NOMO-1 (cell line): ENCODE measurements around the gene PRELID3B.

Experiments used
- DNase-seq, 2 experiments: peaks; one replicate each; lab custom pipeline; 2025; ENCODE audit not compliant: unreplicated experiment in 2 of 2; lab: John Stamatoyannopoulos, UW

PRELID3B gene

DNA sequence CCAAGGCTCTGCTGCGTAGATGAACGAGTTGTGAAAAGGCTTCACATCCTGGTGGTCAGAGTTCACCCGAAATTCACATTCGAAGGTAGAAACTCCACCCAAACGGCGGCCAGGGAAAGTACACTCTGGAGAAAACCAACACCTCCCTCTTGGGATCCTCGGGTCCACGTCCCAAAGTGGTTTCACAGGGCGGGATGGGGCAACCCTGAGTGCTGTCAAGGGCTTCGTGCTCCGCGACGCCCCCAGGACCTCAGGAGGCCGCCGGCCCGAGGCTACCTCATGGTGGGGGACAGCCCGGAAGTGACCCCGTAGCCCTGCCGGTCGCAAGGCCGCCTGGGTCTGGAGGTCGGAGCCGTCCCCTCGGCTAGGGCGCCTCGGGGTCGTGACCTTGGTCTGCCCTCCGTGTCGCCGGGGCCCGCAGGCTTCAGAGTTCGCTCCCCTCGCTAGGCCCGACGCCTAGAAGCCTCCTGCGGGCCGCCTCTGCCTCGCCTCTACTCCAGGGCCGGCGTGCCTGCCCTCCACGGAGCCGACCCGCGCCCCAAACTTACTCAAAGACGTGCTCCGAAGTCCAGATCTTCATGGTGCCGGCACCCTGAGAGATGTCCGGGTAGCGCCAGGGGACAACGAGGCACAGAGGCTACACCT lies at the start of gene PRELID3B:
PRELID3B (minus strand) TSS at position 636 of the 645 bp plus-strand sequence; CDS start at position 580, 56 bp downstream.
- no peak for DNase-seq

GRCh38 chr20:59087829-59088433 lies 45.3 kb upstream of the PRELID3B start:
- peak; percentile 47 to 59 for DNase-seq

DNA sequence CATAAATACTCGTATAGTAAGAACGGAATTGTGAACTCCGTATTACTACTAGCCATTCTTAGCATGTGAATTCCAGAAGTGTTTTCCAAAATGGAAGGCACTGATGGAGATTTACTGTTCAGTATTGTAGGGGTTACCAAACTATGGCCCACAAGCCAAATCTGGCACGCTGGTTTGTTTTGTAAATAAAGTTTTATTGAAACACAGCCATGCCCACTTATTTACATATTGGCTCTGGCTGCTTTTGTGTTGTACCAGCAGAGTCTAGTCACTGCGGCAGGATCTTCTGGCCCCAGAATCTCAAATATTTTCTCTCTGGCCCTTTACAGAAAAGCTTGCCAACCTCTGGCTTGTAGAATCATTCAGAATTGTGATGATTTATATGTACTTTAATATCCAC lies 44.3 kb upstream of the PRELID3B start:
- no peak for DNase-seq

GRCh38 chr20:59084041-59084850 lies 41.7 kb upstream of the PRELID3B start:
- DNase-seq, result no peak

DNA sequence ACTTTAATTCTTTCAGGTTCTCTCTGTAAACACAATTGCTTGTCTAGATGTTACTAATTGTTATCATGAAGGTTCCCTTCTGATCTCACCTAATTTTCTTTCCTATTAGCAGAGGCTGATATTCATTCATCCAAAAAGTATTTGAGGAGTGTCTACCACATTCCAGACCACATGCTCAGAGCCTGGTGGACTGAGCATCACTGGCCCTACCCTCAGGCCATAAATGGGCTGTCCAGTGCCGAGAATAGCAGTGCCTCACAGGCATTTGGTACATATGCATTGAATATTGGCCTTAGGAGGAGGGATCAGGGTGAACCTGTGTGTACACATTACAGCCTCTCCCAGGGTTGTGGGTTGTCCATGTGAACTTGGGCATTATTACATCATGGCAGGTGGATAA lies 40.4 kb upstream of the PRELID3B start:
- no peak for DNase-seq

DNA sequence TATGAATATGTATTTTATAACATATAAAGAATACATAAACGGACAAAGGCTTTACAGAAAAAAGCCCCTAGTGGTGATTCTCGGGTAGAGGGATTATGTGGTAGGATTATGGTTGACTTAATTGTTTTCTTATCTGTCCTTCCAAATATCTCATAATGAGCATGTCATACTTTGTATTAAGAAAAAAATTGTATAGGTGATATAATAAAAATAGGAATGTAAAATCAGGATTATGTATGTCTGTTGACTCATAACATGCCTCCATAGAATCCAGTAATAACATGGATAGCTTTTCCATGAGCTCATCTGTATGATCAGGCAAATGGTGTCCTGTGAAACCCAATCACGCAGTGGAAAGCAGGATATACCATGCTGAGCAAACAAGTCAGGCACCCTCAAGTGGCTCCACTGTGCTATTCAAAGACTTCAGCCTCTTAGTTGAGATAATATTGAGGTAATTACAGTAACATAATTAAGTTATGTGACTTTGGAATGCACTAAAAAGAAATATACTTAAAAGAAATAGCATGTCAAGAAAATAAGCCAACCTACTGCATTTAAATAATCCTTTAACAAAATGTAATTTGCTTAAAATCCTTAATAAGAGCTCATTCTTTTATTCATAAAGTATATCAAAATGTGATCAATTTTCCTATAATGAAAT lies 39.6 kb upstream of the PRELID3B start:
- DNase-seq, result peak in 1 of 2 experiments; percentile 6

GRCh38 chr20:59081036-59081435 lies 38.5 kb upstream of the PRELID3B start:
- DNase-seq, result no peak

GRCh38 chr20:59078231-59078630 lies 35.6 kb upstream of the PRELID3B start:
- peak in 1 of 2 experiments; percentile 53 for DNase-seq

GRCh38 chr20:59077705-59078104 lies 35.1 kb upstream of the PRELID3B start:
- no peak for DNase-seq

- no peak for DNase-seq
These were observed 33.4 kb upstream of the PRELID3B start for GRCh38 chr20:59075934-59076508.

DNA sequence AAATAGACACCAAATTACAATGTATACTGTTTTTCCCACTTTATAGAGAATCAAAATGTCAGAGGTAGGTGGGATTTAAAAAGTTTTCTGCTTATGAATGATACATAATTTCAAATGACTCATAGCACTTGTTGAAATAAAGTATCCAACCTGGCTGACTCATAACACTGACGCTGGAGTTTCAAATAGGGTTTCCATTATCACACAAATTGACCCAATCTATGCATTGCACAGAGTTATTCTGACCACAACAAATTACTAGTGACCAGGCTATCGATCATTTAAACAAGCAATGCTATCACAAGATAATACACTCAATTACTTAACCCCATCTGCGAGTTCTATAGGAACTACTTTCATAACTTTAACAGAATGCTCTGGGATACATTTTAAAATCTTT lies 31.9 kb upstream of the PRELID3B start:
- no peak for DNase-seq

- DNase-seq, result no peak
These were observed 31.0 kb upstream of the PRELID3B start for GRCh38 chr20:59073582-59073981.

DNA sequence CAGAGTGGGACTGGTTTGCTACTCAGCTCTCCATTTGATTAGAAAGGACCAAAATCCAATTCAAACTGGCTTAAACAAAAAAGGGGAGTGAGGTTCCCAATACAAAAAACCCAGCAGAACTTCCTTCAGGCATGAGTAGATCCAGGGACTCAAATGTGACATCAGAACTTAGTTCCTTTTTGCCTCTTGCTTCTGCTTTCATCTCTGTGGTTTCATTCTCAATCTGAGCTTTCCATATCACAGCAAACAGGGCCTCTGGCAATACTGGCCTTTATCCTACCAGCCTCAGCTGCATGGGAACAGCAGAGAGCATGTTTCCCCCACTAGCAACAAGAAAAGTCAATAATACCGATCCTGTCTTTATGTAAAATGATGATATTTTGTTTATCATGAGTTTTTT lies 28.6 kb upstream of the PRELID3B start:
- DNase-seq, result peak in 1 of 2 experiments; percentile 24

- DNase-seq, result no peak
These were observed 26.4 kb upstream of the PRELID3B start for GRCh38 chr20:59069026-59069425.

DNA sequence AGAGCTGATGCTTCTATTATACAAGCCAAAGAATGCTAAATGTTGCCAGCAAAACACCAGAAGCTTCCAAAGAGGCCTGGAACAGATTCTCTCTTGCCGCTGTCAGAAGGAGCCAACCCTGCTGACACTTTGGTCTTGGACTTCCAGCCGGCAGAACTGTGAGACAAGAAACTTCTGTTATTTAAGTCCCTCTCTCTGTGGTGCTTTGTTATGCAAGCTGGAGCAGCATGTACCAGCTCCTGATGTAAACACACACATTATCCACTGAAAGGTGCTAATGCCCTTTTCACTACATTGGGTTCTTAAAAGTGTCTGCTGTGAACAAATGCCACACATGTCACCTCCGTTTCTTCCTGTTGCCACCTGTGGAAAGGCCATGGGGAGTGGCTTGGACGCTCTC lies 25.9 kb upstream of the PRELID3B start:
- no peak for DNase-seq

DNA sequence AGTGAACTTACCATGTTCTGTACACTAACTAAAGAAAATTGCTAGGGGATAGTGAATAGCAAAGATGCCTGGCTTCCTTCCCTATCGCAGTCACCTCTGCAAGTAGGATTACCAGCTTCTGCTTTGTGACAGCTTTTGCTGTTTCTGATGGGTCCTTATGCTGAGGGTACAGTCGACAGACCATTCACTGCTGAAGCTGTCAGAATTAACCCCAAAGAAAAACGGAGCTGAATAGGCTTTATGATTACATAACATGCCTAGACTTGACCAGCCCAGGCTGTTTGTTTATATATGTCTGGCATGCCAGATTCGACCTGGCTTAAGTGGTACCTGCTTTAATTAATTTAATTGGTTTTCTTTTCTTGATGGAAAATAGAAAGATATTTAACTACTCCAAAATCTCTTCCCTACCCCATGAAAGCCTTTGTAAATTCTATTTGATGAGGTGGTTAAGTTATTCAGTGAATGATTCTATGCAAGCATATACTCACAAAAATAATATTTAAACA lies 21.7 kb upstream of the PRELID3B start:
- DNase-seq, result no peak

DNA sequence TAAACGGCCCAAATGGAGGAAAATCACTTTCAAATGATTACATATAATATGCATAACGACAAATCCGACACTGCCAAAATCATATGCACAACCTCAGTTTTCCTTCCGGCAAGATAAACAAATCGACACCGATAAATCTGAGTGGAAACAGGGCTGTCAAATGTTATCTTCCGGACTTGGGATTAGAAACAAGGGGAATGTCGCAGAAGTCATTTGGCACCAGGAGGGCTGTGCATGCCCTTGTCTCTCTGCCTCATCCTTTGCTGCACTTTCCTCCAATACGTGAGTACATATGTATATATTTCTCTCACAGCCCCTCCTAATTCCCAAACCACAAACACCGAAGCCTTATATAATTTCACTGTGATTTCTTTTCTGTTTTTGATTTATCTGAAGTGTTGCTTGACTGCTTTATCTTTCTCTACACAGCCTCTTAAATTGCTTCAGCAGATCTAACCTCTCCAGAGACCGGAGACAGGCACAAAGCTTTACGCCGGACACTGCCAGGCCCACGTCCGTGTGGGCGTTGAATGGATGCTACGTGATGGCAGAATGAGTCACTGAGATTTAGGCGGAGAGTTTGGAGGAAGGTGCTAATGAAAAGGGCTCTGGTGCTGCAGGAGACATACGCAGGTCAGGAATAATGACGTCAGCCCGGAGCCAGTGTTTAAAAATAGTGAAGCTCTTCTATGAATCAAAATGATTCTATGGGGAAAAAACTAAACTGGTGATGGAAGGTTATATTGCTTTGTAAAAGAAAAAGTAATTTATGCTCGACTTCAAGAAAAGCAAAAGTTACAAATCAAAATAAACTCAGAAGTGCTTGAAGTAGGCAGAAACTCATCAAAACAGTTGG lies 21.0 kb upstream of the PRELID3B start:
- DNase-seq, result no peak

GRCh38 chr20:59062081-59062480 lies 19.5 kb upstream of the PRELID3B start:
- DNase-seq, result no peak

DNA sequence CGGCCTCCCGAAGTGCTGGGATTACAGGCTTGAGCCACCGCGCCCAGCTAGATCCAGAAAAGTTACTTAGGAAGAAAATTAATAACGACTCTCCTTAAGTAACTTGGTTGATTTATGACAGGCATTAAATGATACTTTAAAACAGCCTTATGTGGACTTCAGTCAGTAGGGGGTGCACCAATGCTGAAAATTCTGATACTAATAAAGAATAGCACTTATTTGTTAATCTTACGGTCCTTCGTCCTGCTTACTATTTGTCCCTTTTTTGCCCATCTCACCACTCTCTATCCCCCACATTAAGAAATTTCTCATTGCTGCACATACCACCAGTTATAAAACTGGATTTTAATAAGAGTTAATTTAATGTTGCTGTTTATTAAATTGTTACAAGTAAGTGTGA lies 12.7 kb upstream of the PRELID3B start:
- no peak for DNase-seq

DNA sequence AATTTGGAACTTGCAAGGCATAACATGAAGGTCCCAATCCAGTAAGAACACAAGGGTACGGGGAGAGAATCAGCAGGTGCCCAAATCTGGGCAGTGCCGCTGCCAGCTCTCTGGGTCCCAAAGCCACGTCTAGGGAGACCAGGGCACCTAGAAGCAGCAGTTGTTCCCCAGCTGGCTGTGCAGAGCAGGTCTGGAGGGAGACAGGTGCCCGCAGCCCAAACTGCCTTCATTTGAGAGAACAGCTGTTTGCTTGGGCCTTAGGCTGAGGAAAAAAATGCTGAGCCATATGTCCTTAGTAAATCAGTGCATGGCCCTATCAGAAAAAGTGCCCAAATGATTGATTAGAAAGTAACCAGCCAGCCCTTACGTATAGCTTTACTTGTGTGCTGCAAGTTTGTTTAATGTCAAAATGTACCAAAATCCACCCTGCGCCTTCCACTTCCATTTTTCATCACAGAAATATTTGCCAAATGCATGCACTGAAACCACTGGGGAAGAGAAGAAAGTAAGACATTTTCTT lies 9.1 kb upstream of the PRELID3B start:
- DNase-seq, result no peak
